Activated T-cell treated with anti-CD3 and anti-CD28 coated beads for 4 hours (primary cell): ENCODE measurements around the gene ADGRF5.

Source experiments
- DNase-seq: peaks from one replicate; pipeline ENCODE4 v3.0.0-alpha.2; 2020

Gene ADGRF5

GRCh38 chr6:46927066-46927465 lies 5.3 kb upstream of the ADGRF5 start:
- no peak for DNase-seq

- DNase-seq, result no peak
Measured at GRCh38 chr6:46926481-46926880, 4.7 kb upstream of the ADGRF5 start.

- no peak for DNase-seq
Measured at GRCh38 chr6:46925563-46926253, 4.0 kb upstream of the ADGRF5 start.

- DNase-seq, result no peak
Measured at GRCh38 chr6:46923476-46923875, 1.7 kb upstream of the ADGRF5 start.

- DNase-seq, result no peak
Measured at GRCh38 chr6:46921059-46921458, 679 bp downstream of the ADGRF5 start.

GRCh38 chr6:46918806-46919205 lies 2.9 kb downstream of the ADGRF5 start:
- DNase-seq, result no peak

GRCh38 chr6:46917002-46917545 lies 4.7 kb downstream of the ADGRF5 start:
- DNase-seq, result no peak

GRCh38 chr6:46915866-46916265 lies 5.9 kb downstream of the ADGRF5 start:
- no peak for DNase-seq

- no peak for DNase-seq
Measured at GRCh38 chr6:46915380-46915779, 6.4 kb downstream of the ADGRF5 start.

- no peak for DNase-seq
Measured at GRCh38 chr6:46914279-46914810, 7.4 kb downstream of the ADGRF5 start.

GRCh38 chr6:46909371-46909770 lies 12.4 kb downstream of the ADGRF5 start:
- DNase-seq, result no peak

GRCh38 chr6:46906776-46907175 lies 15.0 kb downstream of the ADGRF5 start:
- DNase-seq, result no peak

GRCh38 chr6:46904117-46904516 lies 17.6 kb downstream of the ADGRF5 start:
- DNase-seq, result no peak

GRCh38 chr6:46903175-46903574 lies 18.6 kb downstream of the ADGRF5 start:
- no peak for DNase-seq

- DNase-seq, result no peak
Measured at GRCh38 chr6:46901882-46902314, 19.8 kb downstream of the ADGRF5 start.

- no peak for DNase-seq
Measured at GRCh38 chr6:46900266-46900665, 21.5 kb downstream of the ADGRF5 start.

- no peak for DNase-seq
Measured at GRCh38 chr6:46899659-46900058, 22.1 kb downstream of the ADGRF5 start.

GRCh38 chr6:46898006-46898405 lies 23.7 kb downstream of the ADGRF5 start:
- no peak for DNase-seq

- no peak for DNase-seq
Measured at GRCh38 chr6:46896871-46897270, 24.9 kb downstream of the ADGRF5 start.

GRCh38 chr6:46895930-46896329 lies 25.8 kb downstream of the ADGRF5 start:
- DNase-seq, result no peak

GRCh38 chr6:46894433-46894832 lies 27.3 kb downstream of the ADGRF5 start:
- DNase-seq, result no peak

GRCh38 chr6:46893648-46894047 lies 28.1 kb downstream of the ADGRF5 start:
- DNase-seq, result no peak

GRCh38 chr6:46891252-46891795 lies 30.4 kb downstream of the ADGRF5 start:
- no peak for DNase-seq

- no peak for DNase-seq
Measured at GRCh38 chr6:46888578-46888977, 33.2 kb downstream of the ADGRF5 start.
